Immature natural killer cell (primary cell): Measurements from ENCODE around the gene TAC3. TPM values are rescaled to one million over a fixed set of nuclear protein-coding genes. Genes with fewer than 3 reads are reported as not detected.
A peak's percentile ranks its signal among the peaks of the same experiment; 100 is the strongest.
"Not testable (repeated sequence)": the region's sequence is repeated elsewhere in the genome, so short reads cannot be mapped to it uniquely, and the experiment has no call there.

Source experiments
- DNase-seq, 3 donors: peaks; one replicate each; pipeline ENCODE4 v3.0.0; 2022; ENCODE audit warnings: mixed read lengths in 1 of 3
- H3K27ac Mint-ChIP-seq, 6 donors: one replicate each; pipeline ENCODE4 v1.8.0; 2020; ENCODE audit warnings: mixed read lengths in 6 of 6, mild to moderate bottlenecking in 5 of 6, inconsistent platforms in 4 of 6, moderate library complexity in 3 of 6
- H3K27me3 Mint-ChIP-seq, 3 donors: one replicate each; pipeline ENCODE4 v1.8.0; 2020 to 2021; ENCODE audit warnings: low read depth in 3 of 3, mild to moderate bottlenecking in 3 of 3, mixed read lengths in 3 of 3, moderate library complexity in 3 of 3, inconsistent platforms in 1 of 3
- H3K36me3 Mint-ChIP-seq, 3 donors: one replicate each; pipeline ENCODE4 v1.8.0; 2020; ENCODE audit warnings: mixed read lengths in 3 of 3, inconsistent platforms in 2 of 3, mild to moderate bottlenecking in 2 of 3
- H3K4me1 Mint-ChIP-seq, 2 donors: one replicate each; pipeline ENCODE4 v1.8.0; 2020; ENCODE audit warnings: inconsistent platforms in 2 of 2, mild to moderate bottlenecking in 2 of 2, mixed read lengths in 2 of 2, moderate library complexity in 1 of 2
- H3K4me3 Mint-ChIP-seq, 5 donors: one replicate each; pipeline ENCODE4 v1.8.0; 2020; ENCODE audit warnings: mild to moderate bottlenecking in 5 of 5, mixed read lengths in 5 of 5, inconsistent platforms in 3 of 5, moderate library complexity in 3 of 5
- H3K9me3 Mint-ChIP-seq, 6 donors: one replicate each; pipeline ENCODE4 v1.8.0; 2020; ENCODE audit warnings: mild to moderate bottlenecking in 6 of 6, mixed read lengths in 6 of 6, inconsistent platforms in 4 of 6, moderate library complexity in 3 of 6
- polyA plus RNA-seq, 3 donors: library from polyadenylated mRNA; unstranded; fragments of 300-500 nt; fragmentation: Illumina TruSeq; gene quantifications; one replicate each; pipeline ENCODE4 v1.2.3, GENCODE V29; 2021

Gene TAC3
- polyA plus RNA-seq = not detected

GRCh38 chr12:57016348-57016747 is at the start of gene TAC3:
Gene TAC3 (minus strand): TSS chr12:57016529. CDS start chr12:57015797, 732 bp downstream.
- Mint-ChIP-seq H3K27me3 (peaks cover 2 to 11% (median 11%) of the 10 kb centered on the region in 3 donors), H3K27ac (no peak within 1 kb of the TSS), H3K9me3 (no peaks in the 10 kb centered on the region), H3K4me3 (no peak within 1 kb of the TSS), H3K4me1 (no peaks in the 10 kb centered on the region), H3K36me3 (no peaks in the 10 kb centered on the region)
- DNase-seq = no peak

GRCh38 chr12:57063991-57064685 is 47.8 kb upstream of the TAC3 start:
- DNase-seq = peak; percentile 60 to 75 (median 66)
- H3K27ac Mint-ChIP-seq = peak overlapping the region; percentile 88 to 96 (median 94)
- no peaks in the 10 kb centered on the region for H3K9me3 Mint-ChIP-seq
- peaks cover 0 to 1% (median 0%) of the 10 kb centered on the region in 3 donors for H3K27me3 Mint-ChIP-seq
- peak overlapping the region; percentile 62 to 80 (median 67) for H3K4me3 Mint-ChIP-seq
- H3K36me3 Mint-ChIP-seq = peaks cover 0 to 15% (median 8%) of the 10 kb centered on the region in 3 donors
- H3K4me1 Mint-ChIP-seq = peaks cover 15 to 19% of the 10 kb centered on the region in 2 donors

- Mint-ChIP-seq H3K27me3 (peaks cover 0 to 1% (median 1%) of the 10 kb centered on the region in 3 donors), H3K4me1 (peaks cover 3 to 4% of the 10 kb centered on the region in 2 donors), H3K4me3 (no peak overlapping the region), H3K27ac (peak overlapping the region in 1 of 6 donors; percentile 6), H3K36me3 (peaks cover 0 to 25% (median 13%) of the 10 kb centered on the region in 3 donors), H3K9me3 (no peaks in the 10 kb centered on the region)
- no peak for DNase-seq
Observed at GRCh38 chr12:57058454-57058853, 42.1 kb upstream of the TAC3 start.

GRCh38 chr12:57057067-57057751 is 40.9 kb upstream of the TAC3 start:
- Mint-ChIP-seq H3K9me3 (no peaks in the 10 kb centered on the region), H3K4me1 (no peaks in the 10 kb centered on the region), H3K4me3 (no peak overlapping the region), H3K27me3 (peaks cover 0 to 1% (median 0%) of the 10 kb centered on the region in 3 donors), H3K27ac (peak overlapping the region in 1 of 6 donors; percentile 48), H3K36me3 (peaks cover 0 to 25% (median 13%) of the 10 kb centered on the region in 3 donors)
- DNase-seq = no peak

- Mint-ChIP-seq H3K4me1 (peaks cover 4 to 6% of the 10 kb centered on the region in 2 donors), H3K36me3 (peaks cover 0 to 23% (median 13%) of the 10 kb centered on the region in 3 donors), H3K9me3 (no peaks in the 10 kb centered on the region), H3K27me3 (peaks cover 0 to 1% (median under 1%) of the 10 kb centered on the region in 3 donors), H3K4me3 (no peak overlapping the region), H3K27ac (no peak overlapping the region)
- no peak for DNase-seq
Observed at GRCh38 chr12:57055824-57056223, 39.5 kb upstream of the TAC3 start.

GRCh38 chr12:57053901-57054300 is 37.6 kb upstream of the TAC3 start:
- H3K27me3 Mint-ChIP-seq = not testable (repeated sequence)

GRCh38 chr12:57053146-57053545 is 36.8 kb upstream of the TAC3 start:
- H3K27me3 Mint-ChIP-seq, H3K27ac Mint-ChIP-seq, DNase-seq, H3K4me3 Mint-ChIP-seq, H3K9me3 Mint-ChIP-seq, H3K36me3 Mint-ChIP-seq: not testable (repeated sequence)
- peaks cover 6 to 17% of the 10 kb centered on the region in 2 donors for H3K4me1 Mint-ChIP-seq

More at GRCh38 chr12:57053901-57054300, 37.6 kb upstream of the TAC3 start:
- not testable (repeated sequence) for H3K27ac Mint-ChIP-seq, H3K4me3 Mint-ChIP-seq, DNase-seq, H3K9me3 Mint-ChIP-seq
- H3K4me1 Mint-ChIP-seq = peaks cover 4 to 10% of the 10 kb centered on the region in 2 donors
- peaks cover 0 to 14% (median 9%) of the 10 kb centered on the region in 3 donors for H3K36me3 Mint-ChIP-seq

GRCh38 chr12:57051011-57051410 is 34.7 kb upstream of the TAC3 start:
- DNase-seq = no peak
- Mint-ChIP-seq H3K4me3 (no peak overlapping the region), H3K27ac (no peak overlapping the region), H3K9me3 (no peaks in the 10 kb centered on the region), H3K27me3 (peaks cover 3 to 11% (median 4%) of the 10 kb centered on the region in 3 donors), H3K4me1 (peaks cover 25 to 38% of the 10 kb centered on the region in 2 donors), H3K36me3 (peaks cover 0 to 3% (median 0%) of the 10 kb centered on the region in 3 donors)

- peaks cover 25 to 42% of the 10 kb centered on the region in 2 donors for H3K4me1 Mint-ChIP-seq
- no peak within 1 kb of the TSS for H3K27ac Mint-ChIP-seq
- peaks cover 6 to 11% (median 8%) of the 10 kb centered on the region in 3 donors for H3K27me3 Mint-ChIP-seq
- no peaks in the 10 kb centered on the region for H3K9me3 Mint-ChIP-seq
- no peak for DNase-seq
- no peak within 1 kb of the TSS for H3K4me3 Mint-ChIP-seq
- peaks cover 0 to 3% (median 0%) of the 10 kb centered on the region in 3 donors for H3K36me3 Mint-ChIP-seq
Observed at GRCh38 chr12:57049890-57050289, 33.6 kb upstream of the TAC3 start, which contains the start of gene MYO1A. Gene MYO1A (minus strand): TSS chr12:57050129. CDS start chr12:57048323, 1,806 bp downstream.

- Mint-ChIP-seq H3K27ac (no peak overlapping the region), H3K27me3 (peaks cover 6 to 11% (median 9%) of the 10 kb centered on the region in 3 donors), H3K36me3 (peaks cover 0 to 3% (median 0%) of the 10 kb centered on the region in 3 donors), H3K4me1 (peaks cover 25 to 42% of the 10 kb centered on the region in 2 donors), H3K4me3 (no peak overlapping the region), H3K9me3 (no peaks in the 10 kb centered on the region)
- DNase-seq = no peak
Observed at GRCh38 chr12:57049119-57049446, 32.8 kb upstream of the TAC3 start.

- no peaks in the 10 kb centered on the region for H3K9me3 Mint-ChIP-seq
- no peak overlapping the region for H3K27ac Mint-ChIP-seq
- no peak for DNase-seq
- peaks cover 25 to 42% of the 10 kb centered on the region in 2 donors for H3K4me1 Mint-ChIP-seq
- no peak overlapping the region for H3K4me3 Mint-ChIP-seq
- peaks cover 0 to 3% (median 0%) of the 10 kb centered on the region in 3 donors for H3K36me3 Mint-ChIP-seq
- peaks cover 6 to 11% (median 9%) of the 10 kb centered on the region in 3 donors for H3K27me3 Mint-ChIP-seq
Observed at GRCh38 chr12:57048423-57049118, 32.2 kb upstream of the TAC3 start.

GRCh38 chr12:57047981-57048380 is 31.7 kb upstream of the TAC3 start:
- H3K36me3 Mint-ChIP-seq = peaks cover 0 to 3% (median 0%) of the 10 kb centered on the region in 3 donors
- H3K27ac Mint-ChIP-seq = peak overlapping the region in 2 of 6 donors; percentile 13 to 24
- H3K27me3 Mint-ChIP-seq = peaks cover 6 to 11% (median 9%) of the 10 kb centered on the region in 3 donors
- H3K9me3 Mint-ChIP-seq = no peaks in the 10 kb centered on the region
- H3K4me1 Mint-ChIP-seq = peaks cover 25 to 42% of the 10 kb centered on the region in 2 donors
- H3K4me3 Mint-ChIP-seq = peak overlapping the region in 4 of 5 donors; percentile 1 to 70 (median 58)
- DNase-seq = no peak
